ENCODE measurements around the gene GPHN. TPM values are rescaled to one million over a fixed set of nuclear protein-coding genes. Genes with fewer than 3 reads are reported as not detected.
"Not testable (repeated sequence)": the region's sequence is repeated elsewhere in the genome, so short reads cannot be mapped to it uniquely, and the experiment has no call there.

Gene GPHN
- total RNA-seq, 1 experiment from 2014 or later = 11.3 TPM

GRCh38 chr14:66543996-66544395 is 36.0 kb downstream of the GPHN start:
- Histone ChIP-seq H3K4me1 (no peaks in the 10 kb centered on the region), H3K4me3 (ENCODE audit: low read depth, low read length) (no peak overlapping the region), H3K9me3 (no peaks in the 10 kb centered on the region), H3K27me3 (replicated peaks; ENCODE audit: control insufficient read depth, insufficient read depth, low read length) (no peaks in the 10 kb centered on the region), H3K36me3 (ENCODE audit: control insufficient read depth, insufficient read depth, low read length) (no peaks in the 10 kb centered on the region)
- intact Hi-C loops (cut with micrococcal nuclease; ENCODE audit: unreplicated experiment) = no loop called here
- DNase-seq = no peak
- no peak overlapping the region for H3K27ac Mint-ChIP-seq (ENCODE audit: unreplicated experiment)
- no TSS peak for BruUV-seq (replicated peaks)
- no peak overlapping the region for H3K4me3 Mint-ChIP-seq (ENCODE audit: unreplicated experiment)
- H3K4me1 Mint-ChIP-seq (ENCODE audit: low read depth, unreplicated experiment) = no peaks in the 10 kb centered on the region
- TF ChIP-seq CTCF (IDR thresholded peaks at IDR 0.05; ENCODE audit: insufficient read depth in 1 of 2, low read depth in 1 of 2, low read length in 1 of 2, severe bottlenecking in 1 of 2, unreplicated experiment in 1 of 2) = no peak
- H3K27me3 Mint-ChIP-seq (ENCODE audit: insufficient read depth, unreplicated experiment) = no peaks in the 10 kb centered on the region
- CTCF ChIA-PET = no interaction called here
- H3K36me3 Mint-ChIP-seq (ENCODE audit: insufficient read depth, unreplicated experiment) = no peaks in the 10 kb centered on the region
- POLR2A ChIA-PET = no interaction called here
- no peaks in the 10 kb centered on the region for H3K9me3 Mint-ChIP-seq (ENCODE audit: unreplicated experiment)

GRCh38 chr14:66545191-66545590 is 37.2 kb downstream of the GPHN start:
- H3K4me1 ChIP-seq; H3K36me3 ChIP-seq (ENCODE audit: control insufficient read depth, insufficient read depth, low read length); H3K36me3 Mint-ChIP-seq (ENCODE audit: insufficient read depth, unreplicated experiment); H3K4me1 Mint-ChIP-seq (ENCODE audit: low read depth, unreplicated experiment); H3K9me3 ChIP-seq; DNase-seq; H3K4me3 ChIP-seq (ENCODE audit: low read depth, low read length); H3K9me3 Mint-ChIP-seq (ENCODE audit: unreplicated experiment); CTCF ChIA-PET; H3K4me3 Mint-ChIP-seq (ENCODE audit: unreplicated experiment); H3K27ac Mint-ChIP-seq (ENCODE audit: unreplicated experiment); H3K27me3 ChIP-seq (replicated peaks; ENCODE audit: control insufficient read depth, insufficient read depth, low read length); intact Hi-C loops (cut with micrococcal nuclease; ENCODE audit: unreplicated experiment); BruUV-seq (replicated peaks); H3K27me3 Mint-ChIP-seq (ENCODE audit: insufficient read depth, unreplicated experiment); POLR2A ChIA-PET: not testable (repeated sequence)

- CTCF ChIA-PET; H3K9me3 Mint-ChIP-seq (ENCODE audit: unreplicated experiment); POLR2A ChIA-PET; H3K27ac Mint-ChIP-seq (ENCODE audit: unreplicated experiment); H3K36me3 ChIP-seq (ENCODE audit: control insufficient read depth, insufficient read depth, low read length); H3K27me3 ChIP-seq (replicated peaks; ENCODE audit: control insufficient read depth, insufficient read depth, low read length); H3K4me1 ChIP-seq; H3K27me3 Mint-ChIP-seq (ENCODE audit: insufficient read depth, unreplicated experiment); H3K4me1 Mint-ChIP-seq (ENCODE audit: low read depth, unreplicated experiment); intact Hi-C loops (cut with micrococcal nuclease; ENCODE audit: unreplicated experiment); H3K36me3 Mint-ChIP-seq (ENCODE audit: insufficient read depth, unreplicated experiment); BruUV-seq (replicated peaks); DNase-seq; H3K4me3 Mint-ChIP-seq (ENCODE audit: unreplicated experiment); H3K9me3 ChIP-seq; H3K4me3 ChIP-seq (ENCODE audit: low read depth, low read length): not testable (repeated sequence)
These were observed 37.8 kb downstream of the GPHN start for GRCh38 chr14:66545751-66546150.

- Mint-ChIP-seq H3K27ac (ENCODE audit: unreplicated experiment) (no peak overlapping the region), H3K4me1 (ENCODE audit: low read depth, unreplicated experiment) (peaks cover 6% of the 10 kb centered on the region), H3K27me3 (ENCODE audit: insufficient read depth, unreplicated experiment) (no peaks in the 10 kb centered on the region), H3K36me3 (ENCODE audit: insufficient read depth, unreplicated experiment) (no peaks in the 10 kb centered on the region), H3K4me3 (ENCODE audit: unreplicated experiment) (no peak overlapping the region), H3K9me3 (ENCODE audit: unreplicated experiment) (no peaks in the 10 kb centered on the region)
- peaks cover 4% of the 10 kb centered on the region; the same call in 1 of the 2 replicates for H3K4me1 ChIP-seq
- intact Hi-C loops (cut with micrococcal nuclease; ENCODE audit: unreplicated experiment) = no loop called here
- no peak for DNase-seq
- no peak overlapping the region for H3K4me3 ChIP-seq (ENCODE audit: low read depth, low read length)
- BruUV-seq (replicated peaks) = no TSS peak
- CTCF ChIA-PET = no interaction called here
- POLR2A ChIA-PET = no interaction called here
- H3K36me3 ChIP-seq (ENCODE audit: control insufficient read depth, insufficient read depth, low read length) = no peaks in the 10 kb centered on the region
- H3K9me3 ChIP-seq = no peaks in the 10 kb centered on the region
- no peaks in the 10 kb centered on the region for H3K27me3 ChIP-seq (replicated peaks; ENCODE audit: control insufficient read depth, insufficient read depth, low read length)
- no peak for TF ChIP-seq CTCF (IDR thresholded peaks at IDR 0.05; ENCODE audit: insufficient read depth in 1 of 2, low read depth in 1 of 2, low read length in 1 of 2, severe bottlenecking in 1 of 2, unreplicated experiment in 1 of 2)
These were observed 55.8 kb downstream of the GPHN start for GRCh38 chr14:66563731-66564130.
